NCI-H1105 (cell line): ENCODE results near the gene BCAP31.

Source experiments
- DNase-seq: peaks from one replicate; lab custom pipeline; 2025; lab: John Stamatoyannopoulos, UW

BCAP31 gene

DNA sequence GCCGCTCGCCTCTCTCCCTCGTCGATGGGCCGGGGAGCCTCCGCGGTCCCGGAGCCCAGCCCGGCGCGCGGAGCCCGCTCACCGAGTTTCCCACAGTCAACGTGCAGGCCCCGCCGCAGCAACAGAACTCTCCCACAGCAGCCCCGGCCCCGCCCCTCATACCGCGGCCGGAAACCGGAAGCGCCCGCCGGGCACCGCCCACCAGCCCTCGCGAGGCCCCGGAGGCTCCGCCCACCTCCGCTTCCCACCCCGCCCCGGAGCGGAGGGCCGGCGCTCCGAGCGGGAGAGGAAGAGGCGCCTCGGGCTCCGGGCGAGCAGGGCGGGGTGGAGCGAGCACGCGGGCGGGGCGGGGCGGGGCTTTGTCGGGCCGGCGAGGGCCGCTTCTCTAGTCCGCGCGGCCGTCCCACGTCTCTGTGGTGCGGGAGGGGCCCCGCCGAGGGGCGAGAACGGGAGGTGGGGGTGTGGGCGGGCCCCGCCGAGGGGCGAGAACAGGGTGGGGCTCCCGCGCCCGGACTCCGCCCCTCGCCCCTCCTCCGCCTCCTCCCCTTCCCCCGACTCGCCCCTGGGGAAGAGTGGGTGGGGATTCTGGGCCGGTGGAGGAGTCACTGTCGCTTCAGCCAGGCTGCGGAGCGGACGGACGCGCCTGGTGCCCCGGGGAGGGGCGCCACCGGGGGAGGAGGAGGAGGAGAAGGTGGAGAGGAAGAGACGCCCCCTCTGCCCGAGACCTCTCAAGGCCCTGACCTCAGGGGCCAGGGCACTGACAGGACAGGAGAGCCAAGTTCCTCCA is at the start of gene BCAP31, which contains the start of gene ABCD1:
BCAP31 (minus strand) TSS at position 136 of the 787 bp plus-strand sequence. CDS start 1,143 bp downstream, outside the sequence.
ABCD1 (plus strand) TSS at position 605 of the 787 bp plus-strand sequence. CDS start 411 bp downstream, outside the sequence.
- peak; percentile 95 for DNase-seq

- DNase-seq, result no peak
Observed at GRCh38 chrX:153773218-153773611, 49.0 kb upstream of the BCAP31 start.

GRCh38 chrX:153772316-153773217 is 48.4 kb upstream of the BCAP31 start:
- DNase-seq, result no peak

DNA sequence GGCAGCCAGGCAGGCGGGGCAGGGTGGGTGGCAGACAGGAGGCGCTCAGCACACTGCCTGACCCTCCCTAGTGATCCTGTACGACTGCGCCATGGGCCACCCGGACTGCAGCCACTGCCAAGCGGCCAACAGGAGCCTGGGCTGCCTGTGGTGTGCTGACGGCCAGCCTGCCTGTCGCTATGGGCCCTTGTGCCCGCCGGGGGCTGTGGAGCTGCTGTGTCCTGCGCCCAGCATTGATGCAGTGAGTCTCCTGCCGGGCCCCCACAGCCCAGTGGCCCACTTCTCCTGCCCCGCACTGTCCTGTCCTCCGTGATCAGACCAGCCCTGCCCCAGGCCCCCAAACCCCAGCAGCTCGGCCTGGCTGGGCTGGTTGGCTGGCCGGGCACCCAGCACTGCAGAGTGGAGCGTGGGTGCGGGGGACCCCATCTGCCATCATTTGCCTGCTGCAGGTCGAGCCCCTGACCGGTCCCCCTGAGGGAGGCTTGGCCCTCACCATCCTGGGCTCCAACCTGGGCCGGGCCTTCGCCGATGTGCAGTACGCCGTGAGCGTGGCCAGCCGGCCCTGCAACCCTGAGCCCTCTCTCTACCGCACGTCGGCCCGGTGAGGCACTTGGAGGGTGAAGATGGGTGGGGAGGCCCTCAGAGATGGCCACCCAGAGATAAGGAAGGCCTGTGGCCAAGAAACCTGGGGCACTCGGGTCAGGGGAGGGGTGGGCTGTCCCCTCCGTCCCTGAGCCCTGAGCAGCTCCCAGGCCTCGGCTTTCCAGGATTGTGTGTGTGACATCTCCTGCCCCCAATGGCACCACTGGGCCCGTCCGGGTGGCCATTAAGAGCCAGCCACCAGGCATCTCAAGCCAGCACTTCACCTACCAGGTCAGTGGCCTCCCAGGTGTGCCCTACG is 47.5 kb upstream of the BCAP31 start:
- DNase-seq, result no peak

GRCh38 chrX:153770601-153771414 is 46.6 kb upstream of the BCAP31 start:
- no peak for DNase-seq

DNA sequence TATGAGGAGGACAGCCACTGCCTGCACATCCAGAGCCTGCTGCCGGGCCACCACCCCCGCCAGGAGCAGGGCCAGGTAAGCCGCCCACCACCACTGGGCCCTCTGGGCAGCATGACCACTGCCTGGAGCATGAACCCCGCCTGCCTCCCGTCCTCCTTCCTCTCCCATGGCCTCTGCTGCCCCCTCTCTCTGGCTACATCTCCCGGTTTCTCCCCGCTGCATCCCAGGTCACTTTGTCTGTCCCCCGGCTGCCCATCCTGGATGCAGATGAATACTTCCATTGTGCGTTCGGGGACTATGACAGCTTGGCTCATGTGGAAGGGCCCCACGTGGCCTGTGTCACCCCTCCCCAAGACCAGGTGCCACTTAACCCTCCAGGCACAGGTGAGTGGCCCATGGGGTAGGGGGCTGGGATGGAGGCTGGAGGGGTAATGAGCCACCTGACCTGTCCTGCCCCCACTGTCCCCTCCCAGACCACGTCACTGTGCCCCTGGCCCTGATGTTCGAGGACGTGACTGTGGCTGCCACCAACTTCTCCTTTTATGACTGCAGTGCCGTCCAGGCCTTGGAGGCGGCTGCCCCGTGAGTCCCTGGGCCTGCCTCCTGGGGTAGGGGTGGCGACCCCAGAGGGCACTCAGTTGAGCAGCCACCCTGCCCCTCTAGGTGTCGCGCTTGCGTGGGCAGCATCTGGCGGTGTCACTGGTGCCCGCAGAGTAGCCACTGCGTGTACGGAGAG is 45.8 kb upstream of the BCAP31 start:
- no peak for DNase-seq

DNA sequence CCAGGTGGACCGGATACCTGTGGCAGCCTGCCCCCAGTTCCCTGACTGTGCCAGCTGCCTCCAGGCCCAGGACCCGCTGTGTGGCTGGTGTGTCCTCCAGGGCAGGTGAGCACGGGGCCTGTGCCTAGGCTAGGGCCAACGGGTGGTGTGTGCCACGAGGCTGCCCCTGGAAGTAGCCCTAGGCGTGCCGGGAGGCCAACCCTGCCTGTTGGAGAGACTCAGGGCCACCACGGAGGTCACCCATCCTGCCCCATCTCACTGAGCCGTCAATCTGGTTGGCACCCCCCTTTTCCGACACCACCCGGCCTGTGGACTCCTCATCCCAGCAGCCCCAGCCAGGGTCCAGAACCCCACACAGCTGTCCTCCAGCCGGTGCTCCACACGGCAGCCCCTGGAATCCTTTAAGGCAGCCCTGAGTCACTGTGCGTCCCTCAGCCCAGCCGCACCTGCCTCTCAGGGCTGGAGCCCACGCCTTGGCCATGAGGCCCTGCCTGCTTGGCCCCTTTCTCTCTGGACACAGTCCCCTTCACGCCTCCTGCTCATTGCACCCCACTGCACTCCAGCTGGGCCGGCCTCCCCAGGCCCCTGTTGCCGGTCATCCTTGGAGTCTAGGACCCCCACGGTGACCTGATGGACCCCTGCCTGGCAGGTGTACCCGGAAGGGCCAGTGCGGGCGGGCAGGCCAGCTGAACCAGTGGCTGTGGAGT is 45.1 kb upstream of the BCAP31 start:
- no peak for DNase-seq

DNA sequence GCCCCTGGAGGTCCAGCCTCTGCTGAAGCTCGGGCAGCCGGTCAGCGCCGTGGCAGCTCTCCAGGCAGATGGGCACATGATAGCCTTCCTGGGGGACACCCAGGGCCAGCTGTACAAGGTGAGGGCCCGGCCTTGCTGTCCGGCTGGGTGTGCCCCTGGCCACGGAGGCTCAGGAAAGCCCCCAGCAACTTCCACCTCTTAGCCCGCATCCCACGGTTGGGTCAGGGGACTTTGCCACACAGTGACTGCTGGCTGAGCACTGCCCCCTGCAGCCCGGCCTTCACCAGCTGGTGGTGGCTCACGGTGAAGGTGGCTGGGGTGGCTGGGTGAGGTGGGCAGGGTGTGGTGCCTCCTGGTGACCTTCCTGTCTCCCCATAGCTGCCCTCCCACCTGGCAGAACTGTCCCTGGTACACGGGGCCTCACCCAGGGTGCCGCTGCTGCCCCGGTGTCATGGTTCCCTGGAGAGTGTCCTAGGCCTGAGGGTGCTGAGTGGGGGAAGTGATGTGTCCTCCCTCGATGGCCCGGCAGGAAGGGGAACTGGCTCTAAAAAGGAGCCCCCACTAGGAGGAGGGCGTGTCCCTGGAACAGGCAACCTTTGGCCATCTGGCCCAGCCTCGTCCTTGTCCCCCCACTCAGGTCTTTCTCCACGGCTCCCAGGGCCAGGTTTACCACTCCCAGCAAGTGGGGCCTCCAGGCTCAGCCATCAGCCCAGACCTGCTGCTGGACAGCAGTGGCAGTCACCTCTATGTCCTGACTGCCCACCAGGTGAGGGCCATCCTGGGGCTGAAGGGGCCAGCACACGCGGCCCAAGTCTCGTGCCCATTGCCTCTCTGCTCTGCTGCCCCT is 44.3 kb upstream of the BCAP31 start:
- DNase-seq, result no peak

GRCh38 chrX:153767674-153768055 is 43.5 kb upstream of the BCAP31 start:
- no peak for DNase-seq

DNA sequence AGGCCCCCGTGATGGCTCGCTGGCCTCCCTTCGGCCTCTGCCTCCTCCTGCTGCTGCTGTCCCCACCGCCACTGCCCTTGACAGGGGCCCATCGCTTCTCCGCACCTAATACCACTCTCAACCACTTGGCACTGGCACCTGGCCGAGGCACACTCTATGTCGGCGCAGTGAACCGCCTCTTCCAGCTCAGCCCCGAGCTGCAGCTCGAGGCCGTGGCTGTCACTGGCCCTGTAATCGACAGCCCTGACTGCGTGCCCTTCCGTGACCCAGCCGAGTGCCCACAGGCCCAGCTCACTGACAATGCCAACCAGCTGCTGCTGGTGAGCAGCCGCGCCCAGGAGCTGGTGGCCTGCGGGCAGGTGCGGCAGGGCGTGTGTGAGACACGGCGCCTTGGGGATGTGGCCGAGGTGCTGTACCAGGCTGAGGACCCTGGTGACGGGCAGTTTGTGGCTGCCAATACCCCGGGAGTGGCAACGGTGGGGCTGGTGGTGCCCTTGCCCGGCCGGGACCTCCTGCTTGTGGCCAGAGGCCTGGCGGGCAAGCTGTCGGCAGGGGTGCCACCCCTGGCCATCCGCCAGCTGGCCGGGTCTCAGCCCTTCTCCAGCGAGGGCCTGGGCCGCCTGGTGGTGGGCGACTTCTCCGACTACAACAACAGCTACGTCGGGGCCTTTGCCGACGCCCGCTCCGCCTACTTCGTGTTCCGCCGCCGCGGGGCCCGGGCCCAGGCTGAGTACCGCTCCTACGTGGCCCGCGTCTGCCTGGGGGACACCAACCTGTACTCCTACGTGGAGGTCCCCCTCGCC is 42.9 kb upstream of the BCAP31 start:
- no peak for DNase-seq

- no peak for DNase-seq
Observed at GRCh38 chrX:153766098-153766817, 42.1 kb upstream of the BCAP31 start.

DNA sequence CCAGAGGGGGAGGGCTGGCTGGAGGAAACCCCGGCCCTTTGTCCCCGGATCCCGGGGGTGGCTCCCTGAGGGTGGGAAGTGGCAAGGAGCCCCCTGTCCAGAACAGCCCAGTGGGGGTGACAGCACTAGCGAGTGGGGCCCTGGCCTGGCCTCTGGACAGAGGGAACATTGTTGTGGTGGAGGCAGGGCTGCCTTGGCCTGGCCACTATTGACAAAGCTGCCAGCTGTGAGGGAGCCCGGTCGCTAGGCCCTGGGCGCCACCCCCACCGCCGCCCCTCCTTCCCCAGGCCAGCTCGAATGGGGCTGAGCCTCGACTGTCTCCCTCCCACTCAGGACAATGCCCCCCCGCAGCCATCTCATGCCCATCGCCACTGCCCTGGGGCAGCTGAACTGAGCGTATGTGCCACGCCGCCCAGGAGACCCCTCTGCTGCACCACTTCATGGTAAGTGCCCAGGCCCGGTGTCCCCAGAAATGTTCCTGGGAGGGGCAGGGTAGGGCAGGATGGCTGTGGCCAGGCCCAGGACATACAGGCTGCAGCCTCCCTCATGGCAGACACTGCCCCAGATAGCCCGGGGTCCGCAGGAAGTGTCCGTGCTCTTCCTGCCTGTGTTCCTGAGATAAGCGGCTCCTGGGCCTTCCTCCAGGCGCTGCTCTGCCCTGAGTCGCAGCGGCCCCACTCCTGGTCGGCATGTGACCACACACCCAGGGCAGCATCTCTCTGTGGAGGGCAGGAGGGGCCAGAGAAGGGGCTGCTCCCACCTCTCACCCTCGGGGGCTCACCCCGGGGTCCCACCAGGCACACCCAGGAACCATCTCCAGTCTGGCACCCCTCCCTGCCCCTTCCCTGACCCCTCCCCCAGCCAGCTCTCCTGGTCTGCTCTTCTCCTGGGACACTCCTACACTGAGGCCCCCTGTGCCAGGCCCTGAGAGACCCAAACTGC is 41.2 kb upstream of the BCAP31 start:
- no peak for DNase-seq

GRCh38 chrX:153764786-153765137 is 40.6 kb upstream of the BCAP31 start:
- no peak for DNase-seq

DNA sequence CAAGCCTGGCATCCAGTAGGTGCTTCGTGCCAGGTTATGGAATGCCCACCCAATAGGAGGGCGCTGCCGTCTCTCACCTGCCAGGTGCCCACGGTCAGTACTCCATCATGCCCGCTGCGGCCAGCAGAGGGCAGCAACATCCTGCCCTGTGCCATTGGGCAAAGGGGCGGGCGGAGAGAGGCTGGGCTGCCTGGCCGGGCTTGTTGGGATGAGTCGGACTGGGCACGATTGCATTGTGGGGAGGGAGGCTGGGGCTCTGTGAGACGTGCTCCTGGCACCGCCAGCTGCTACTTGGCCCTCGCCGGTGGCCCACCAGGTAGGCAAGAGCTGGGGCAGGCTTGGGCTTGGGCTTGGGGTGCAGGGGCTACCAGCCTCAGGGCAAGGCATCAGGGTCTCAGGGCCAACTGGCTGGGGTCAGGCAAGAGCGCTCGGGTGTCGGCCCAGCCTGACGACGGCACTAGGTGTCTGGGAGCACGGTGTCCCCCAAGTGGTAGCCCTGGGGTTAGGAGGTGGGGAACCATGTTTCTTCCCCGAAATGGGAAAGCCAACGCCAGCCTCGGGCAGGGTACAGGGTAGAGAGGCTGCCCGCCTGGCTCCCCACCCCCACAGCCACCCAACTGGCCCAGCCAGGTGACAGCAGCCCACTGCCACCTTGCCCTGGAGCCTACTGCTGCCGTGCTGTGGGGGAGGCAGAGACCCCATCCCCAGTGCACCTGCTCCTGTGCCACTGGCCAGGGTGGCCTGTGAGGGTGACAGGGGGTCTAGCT is 40.0 kb upstream of the BCAP31 start, which contains the start of gene PLXNB3:
PLXNB3 (plus strand) TSS at position 261 of the 767 bp plus-strand sequence. CDS start 1,287 bp downstream, outside the sequence.
- DNase-seq, result peak; percentile 91

- DNase-seq, result no peak
Observed at GRCh38 chrX:153763298-153763932, 39.2 kb upstream of the BCAP31 start.
